Measurements from ENCODE around the gene LIPC.

DNA sequence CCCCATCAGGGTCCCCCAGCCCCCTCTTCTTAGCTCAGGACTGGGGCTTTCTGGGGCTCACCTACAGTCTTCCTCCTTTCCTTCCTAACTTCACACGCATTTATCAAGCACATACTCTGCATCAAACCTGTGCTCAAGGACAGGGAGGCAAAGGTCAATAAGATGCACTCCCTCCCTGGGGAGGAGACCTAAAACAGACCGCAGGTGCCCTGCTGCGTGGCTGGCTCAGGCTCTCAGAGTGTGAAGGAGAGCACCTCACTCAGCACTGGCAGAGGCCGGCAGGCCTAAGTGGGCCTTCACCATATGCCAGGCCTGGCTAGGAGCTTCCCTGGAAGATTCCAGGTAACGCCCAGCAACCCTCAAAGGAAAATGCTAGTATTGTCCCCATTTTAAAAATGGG lies 16.5 kb downstream of the LIPC start:
- TF ChIP-seq CTCF (conservative IDR thresholded peaks at IDR 0.05 in 1 of 2, IDR thresholded peaks at IDR 0.05 in 1 of 2; ENCODE audit: low read depth in 1 of 2, low read length in 2 of 2): no peak
- no peak for TF ChIP-seq EZH2 (IDR thresholded peaks at IDR 0.05; ENCODE audit: low read length, missing control alignments)
